K562 (cell line): ENCODE results near the gene CEL. TPM values are rescaled to one million over a fixed set of nuclear protein-coding genes. Genes with fewer than 3 reads are reported as not detected.

Experiments
- ERF ChIP-seq: fragments of 450-650 bp; formaldehyde crosslinking; IDR thresholded peaks from 2 replicates; pipeline ENCODE4 v1.4.0; 2020; ENCODE audit warnings: mild to moderate bottlenecking, mixed read lengths
- NONO ChIP-seq, 2 experiments: fragments of 200-400 bp in 1 of 2; fragments of 450-650 bp in 1 of 2; formaldehyde crosslinking in 1 of 2; IDR thresholded peaks; 2 replicates each; pipeline ENCODE4 v1.6.1; 2017; ENCODE audit warnings: low read depth in 2 of 2, mild to moderate bottlenecking in 2 of 2, moderate library complexity in 2 of 2, low read length in 1 of 2
- PHF8 ChIP-seq: fragments of 200-600 bp; sonication (generic); IDR thresholded peaks from 2 replicates; pipeline ENCODE4 v1.6.1; 2012; ENCODE audit warnings: mixed run types, mild to moderate bottlenecking, inconsistent platforms, low read length, moderate library complexity, borderline replicate concordance
- RBFOX2 ChIP-seq: fragments of 200-400 bp; formaldehyde crosslinking; IDR thresholded peaks from 2 replicates; pipeline ENCODE4 v1.6.1; 2017; ENCODE audit warnings: low read depth, mild to moderate bottlenecking, low read length, moderate library complexity
- SRSF1 ChIP-seq: fragments of 200-400 bp; formaldehyde crosslinking; IDR thresholded peaks from 2 replicates; pipeline ENCODE4 v1.6.1; 2017; ENCODE audit warnings: mild to moderate bottlenecking, low read depth, low read length, moderate library complexity
- TAF7 ChIP-seq: fragments of 450-650 bp; IDR thresholded peaks from 2 replicates; pipeline ENCODE4 v1.6.1; 2016; ENCODE audit warnings: missing genetic modification characterization, missing compliant biosample characterization
- THRAP3 ChIP-seq: fragments of 450-650 bp; IDR thresholded peaks from 2 replicates; pipeline ENCODE4 v1.6.1; 2016; ENCODE audit warnings: mild to moderate bottlenecking, inconsistent platforms, borderline replicate concordance
- TSC22D4 ChIP-seq: fragments of 450-650 bp; IDR thresholded peaks from 2 replicates; pipeline ENCODE4 v1.6.1; 2016; ENCODE audit warnings: missing genetic modification characterization, missing biosample characterization, control low read depth
- ZBED1 ChIP-seq: IDR thresholded peaks from 2 replicates; pipeline ENCODE4 v1.6.1; 2014
- ZNF212 ChIP-seq: fragments of 450-650 bp; formaldehyde crosslinking; IDR thresholded peaks from 2 replicates; pipeline ENCODE4 v1.4.0; 2020; ENCODE audit warnings: mild to moderate bottlenecking
- polyA plus RNA-seq, 8 experiments: library from polyadenylated mRNA; depleted of rRNA in 4 of 8; stranded (reverse) in 5 of 8; unstranded in 3 of 8; fragments of >200 nt; fragmentation: Nextera tagmentation in 2 of 8; fragmentation: Illumina TruSeq in 1 of 8; extraction: Ambion mirVana in 2 of 8; extraction: Trizol in 1 of 8; gene quantifications; 2 replicates each; pipeline versions ENCODE4 v1.2.1 to v1.2.3, GENCODE V29; 2011 to 2014; ENCODE audit warnings: inconsistent platforms in 1 of 8, missing spikeins in 1 of 8
- total RNA-seq, 7 experiments: library from RNA; depleted of rRNA in 6 of 7; stranded (reverse); fragments of >200 nt in 6 of 7; fragmentation: Illumina TruSeq in 2 of 7; extraction: Trizol in 2 of 7; gene quantifications; 2 replicates each; pipeline versions ENCODE4 v1.2.1 to v1.2.3, GENCODE V29; 2011 to 2021; ENCODE audit warnings: low replicate concordance in 1 of 7
- TF ChIP-seq, protein P1 (sequence below): sonication (generic); formaldehyde crosslinking; IDR thresholded peaks from 2 replicates; pipeline ENCODE4 v1.8.1; 2023; ENCODE audit warnings: mild to moderate bottlenecking, missing genetic modification reagents, moderate library complexity
- TF ChIP-seq, protein P2 (sequence below): sonication (generic); formaldehyde crosslinking; IDR thresholded peaks from 2 replicates; pipeline ENCODE4 v1.8.1; 2022; ENCODE audit warnings: missing genetic modification reagents
- TF ChIP-seq, protein P3 (sequence below), 2 experiments: fragments of 450-650 bp in 1 of 2; sonication (generic) in 1 of 2; formaldehyde crosslinking in 1 of 2; IDR thresholded peaks; 2 replicates each; pipeline versions ENCODE4 v1.7.1 to v1.9.0; 2016 to 2022; ENCODE audit warnings: inconsistent platforms in 1 of 2, mild to moderate bottlenecking in 1 of 2, missing genetic modification reagents in 1 of 2

The CEL gene
- total and polyA plus RNA-seq, 9 of the 15 experiments (the other 6 are each of a cell fraction or from before 2014, with no cell fraction given) = 0.09 to 3.0 (median 0.51) TPM; not detected in 2

DNA sequence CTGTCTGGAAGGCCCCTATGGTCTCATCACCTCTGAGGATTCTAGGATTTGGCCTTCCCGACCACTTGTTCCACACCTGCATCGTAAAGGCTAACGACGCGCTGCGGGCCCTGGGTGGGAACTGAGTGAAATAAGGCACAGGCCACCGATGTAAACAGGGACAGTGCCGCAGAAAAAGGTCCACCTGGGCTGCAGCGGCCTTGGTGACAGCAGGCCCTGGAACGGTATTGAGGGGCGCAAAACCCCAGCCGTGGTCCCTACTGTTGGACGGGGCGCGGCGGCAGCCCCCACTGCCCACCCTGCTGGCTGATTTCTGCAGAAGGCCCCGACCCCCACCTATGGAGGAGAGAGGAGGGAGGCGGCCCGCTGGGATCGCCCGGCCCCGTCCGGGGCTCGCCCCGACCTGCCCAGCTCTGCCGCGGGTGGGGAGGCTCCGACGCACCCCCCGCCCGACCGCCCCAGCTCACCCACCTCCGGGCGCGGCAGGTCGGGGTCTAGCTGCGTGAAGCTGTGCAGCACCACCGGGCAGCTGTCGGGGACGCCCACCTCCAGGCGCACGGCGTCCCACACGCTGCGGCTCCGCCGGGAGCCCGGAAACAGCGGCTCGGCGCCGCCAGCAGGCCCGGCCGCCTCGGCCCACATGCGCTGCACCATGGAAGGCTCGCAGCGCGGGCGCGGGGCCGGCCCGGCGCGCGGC lies 58.9 kb downstream of the CEL start (continued):
- TF ChIP-seq PHF8 (peak; percentile 57; the same call in 1 of the 2 replicates), RBFOX2 (peak; percentile 65), SRSF1 (no peak), THRAP3 (no peak), TAF7 (tag) (no peak), TSC22D4 (tag) (no peak), NONO (IDR thresholded peaks at IDR 0.05; ENCODE audit: low read depth in 2 of 2, low read length in 1 of 2) (peak in 1 of 2 experiments; percentile 91; a peak in 3 of 4 replicates), ZBED1 (no peak), ZNF212 (CRISPR knock-in tag) (no peak), ERF (CRISPR knock-in tag) (0 out of 2 replicates have a peak, but pooled peaks have one; percentile 72)
- TF ChIP-seq, protein P1, sequence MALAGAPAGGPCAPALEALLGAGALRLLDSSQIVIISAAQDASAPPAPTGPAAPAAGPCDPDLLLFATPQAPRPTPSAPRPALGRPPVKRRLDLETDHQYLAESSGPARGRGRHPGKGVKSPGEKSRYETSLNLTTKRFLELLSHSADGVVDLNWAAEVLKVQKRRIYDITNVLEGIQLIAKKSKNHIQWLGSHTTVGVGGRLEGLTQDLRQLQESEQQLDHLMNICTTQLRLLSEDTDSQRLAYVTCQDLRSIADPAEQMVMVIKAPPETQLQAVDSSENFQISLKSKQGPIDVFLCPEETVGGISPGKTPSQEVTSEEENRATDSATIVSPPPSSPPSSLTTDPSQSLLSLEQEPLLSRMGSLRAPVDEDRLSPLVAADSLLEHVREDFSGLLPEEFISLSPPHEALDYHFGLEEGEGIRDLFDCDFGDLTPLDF = 0 out of 2 replicates have a peak, but pooled peaks have one; percentile 7
- TF ChIP-seq, protein P2, sequence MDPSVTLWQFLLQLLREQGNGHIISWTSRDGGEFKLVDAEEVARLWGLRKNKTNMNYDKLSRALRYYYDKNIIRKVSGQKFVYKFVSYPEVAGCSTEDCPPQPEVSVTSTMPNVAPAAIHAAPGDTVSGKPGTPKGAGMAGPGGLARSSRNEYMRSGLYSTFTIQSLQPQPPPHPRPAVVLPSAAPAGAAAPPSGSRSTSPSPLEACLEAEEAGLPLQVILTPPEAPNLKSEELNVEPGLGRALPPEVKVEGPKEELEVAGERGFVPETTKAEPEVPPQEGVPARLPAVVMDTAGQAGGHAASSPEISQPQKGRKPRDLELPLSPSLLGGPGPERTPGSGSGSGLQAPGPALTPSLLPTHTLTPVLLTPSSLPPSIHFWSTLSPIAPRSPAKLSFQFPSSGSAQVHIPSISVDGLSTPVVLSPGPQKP (CRISPR knock-in tag) = no peak
- TF ChIP-seq, protein P3, sequence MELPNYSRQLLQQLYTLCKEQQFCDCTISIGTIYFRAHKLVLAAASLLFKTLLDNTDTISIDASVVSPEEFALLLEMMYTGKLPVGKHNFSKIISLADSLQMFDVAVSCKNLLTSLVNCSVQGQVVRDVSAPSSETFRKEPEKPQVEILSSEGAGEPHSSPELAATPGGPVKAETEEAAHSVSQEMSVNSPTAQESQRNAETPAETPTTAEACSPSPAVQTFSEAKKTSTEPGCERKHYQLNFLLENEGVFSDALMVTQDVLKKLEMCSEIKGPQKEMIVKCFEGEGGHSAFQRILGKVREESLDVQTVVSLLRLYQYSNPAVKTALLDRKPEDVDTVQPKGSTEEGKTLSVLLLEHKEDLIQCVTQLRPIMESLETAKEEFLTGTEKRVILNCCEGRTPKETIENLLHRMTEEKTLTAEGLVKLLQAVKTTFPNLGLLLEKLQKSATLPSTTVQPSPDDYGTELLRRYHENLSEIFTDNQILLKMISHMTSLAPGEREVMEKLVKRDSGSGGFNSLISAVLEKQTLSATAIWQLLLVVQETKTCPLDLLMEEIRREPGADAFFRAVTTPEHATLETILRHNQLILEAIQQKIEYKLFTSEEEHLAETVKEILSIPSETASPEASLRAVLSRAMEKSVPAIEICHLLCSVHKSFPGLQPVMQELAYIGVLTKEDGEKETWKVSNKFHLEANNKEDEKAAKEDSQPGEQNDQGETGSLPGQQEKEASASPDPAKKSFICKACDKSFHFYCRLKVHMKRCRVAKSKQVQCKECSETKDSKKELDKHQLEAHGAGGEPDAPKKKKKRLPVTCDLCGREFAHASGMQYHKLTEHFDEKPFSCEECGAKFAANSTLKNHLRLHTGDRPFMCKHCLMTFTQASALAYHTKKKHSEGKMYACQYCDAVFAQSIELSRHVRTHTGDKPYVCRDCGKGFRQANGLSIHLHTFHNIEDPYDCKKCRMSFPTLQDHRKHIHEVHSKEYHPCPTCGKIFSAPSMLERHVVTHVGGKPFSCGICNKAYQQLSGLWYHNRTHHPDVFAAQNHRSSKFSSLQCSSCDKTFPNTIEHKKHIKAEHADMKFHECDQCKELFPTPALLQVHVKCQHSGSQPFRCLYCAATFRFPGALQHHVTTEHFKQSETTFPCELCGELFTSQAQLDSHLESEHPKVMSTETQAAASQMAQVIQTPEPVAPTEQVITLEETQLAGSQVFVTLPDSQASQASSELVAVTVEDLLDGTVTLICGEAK (IDR thresholded peaks at IDR 0.05) = peak; percentile 46
- TF ChIP-seq, protein P3 (CRISPR knock-in tag; IDR thresholded peaks at IDR 0.05) = no peak
